OCI-LY7 (cell line): ENCODE measurements around the gene PFKFB4.

Experiments used
- CTCF ChIP-seq: fragments of 200-600 bp; sonication (generic); conservative IDR thresholded peaks from 2 replicates; pipeline ENCODE4 v1.5.1; 2014; ENCODE audit warnings: mild to moderate bottlenecking, antibody characterized with exemption, low read length, moderate library complexity, mixed read lengths
- EZH2phosphoT487 ChIP-seq: fragments of 200-600 bp; sonication (generic); IDR thresholded peaks from 2 replicates; pipeline ENCODE4 v1.6.1; 2018; ENCODE audit warnings: low read depth, borderline replicate concordance, mild to moderate bottlenecking, mixed run types, antibody characterized with exemption, low read length, moderate library complexity, mixed read lengths

DNA sequence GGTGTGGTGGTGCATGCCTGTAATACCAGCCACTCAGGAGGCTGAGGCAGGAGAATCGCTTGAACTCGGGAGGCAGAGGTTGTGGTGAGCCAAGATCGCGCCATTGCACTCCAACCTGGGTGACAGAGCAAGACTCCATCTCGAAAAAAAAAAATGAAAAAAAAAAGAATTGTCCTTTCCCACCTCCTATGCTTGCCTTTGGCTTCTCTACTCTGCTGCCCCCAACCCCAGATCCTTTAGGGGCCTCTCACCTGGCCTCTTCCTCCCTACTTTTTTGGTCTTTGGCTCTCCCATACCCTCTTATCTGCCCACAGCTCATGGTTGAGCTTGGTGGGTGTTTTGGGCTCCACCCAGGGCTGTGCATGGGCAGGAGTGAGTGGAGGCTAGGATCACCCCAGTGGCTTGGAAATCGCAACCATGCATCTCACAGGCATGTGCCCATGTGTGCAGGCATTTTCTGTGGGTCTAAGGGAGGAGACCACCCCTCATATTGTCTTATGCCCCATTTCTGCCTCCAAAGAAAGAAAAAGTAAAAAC, 50.6 kb downstream of the PFKFB4 start:
- TF ChIP-seq EZH2phosphoT487 (no peak), CTCF (no peak)
